ENCODE results near the gene KIDINS220.

- no peak for TF ChIP-seq POGZ (CRISPR knock-in tag; IDR thresholded peaks at IDR 0.05)
- TF ChIP-seq USF2 (IDR thresholded peaks at IDR 0.05; ENCODE audit: low read depth, low read length): no peak
- TF ChIP-seq USF2 (CRISPR knock-in tag; IDR thresholded peaks at IDR 0.05; ENCODE audit: borderline replicate concordance): no peak
Observed at GRCh38 chr2:8704906-8705305, 132.5 kb downstream of the KIDINS220 start.

Data from HepG2 (cell line).